Neuron (in vitro differentiated cells): ENCODE data around the gene MRPS6.

Source experiments
- H2AFZ ChIP-seq: one replicate; pipeline ENCODE4 v1.6.1; 2013; ENCODE audit warnings: low read depth, mild to moderate bottlenecking, inconsistent platforms, low read length, moderate library complexity
- H3K27me3 ChIP-seq: one replicate; pipeline ENCODE4 v1.6.1; 2013; ENCODE audit warnings: low read length; ENCODE audit not compliant: insufficient read depth
- H3K36me3 ChIP-seq: one replicate; pipeline ENCODE4 v1.6.1; 2013; ENCODE audit warnings: low read length; ENCODE audit not compliant: insufficient read depth
- H3K4me1 ChIP-seq: one replicate; pipeline ENCODE4 v1.6.1; 2013; ENCODE audit warnings: low read length; ENCODE audit not compliant: insufficient read depth
- H3K4me3 ChIP-seq: 2 replicates; pipeline ENCODE4 v1.5.1; 2013; ENCODE audit warnings: mild to moderate bottlenecking, low read length, moderate library complexity
- H3K9me3 ChIP-seq: one replicate; pipeline ENCODE4 v1.6.1; 2013; ENCODE audit warnings: low read length

The MRPS6 gene

DNA sequence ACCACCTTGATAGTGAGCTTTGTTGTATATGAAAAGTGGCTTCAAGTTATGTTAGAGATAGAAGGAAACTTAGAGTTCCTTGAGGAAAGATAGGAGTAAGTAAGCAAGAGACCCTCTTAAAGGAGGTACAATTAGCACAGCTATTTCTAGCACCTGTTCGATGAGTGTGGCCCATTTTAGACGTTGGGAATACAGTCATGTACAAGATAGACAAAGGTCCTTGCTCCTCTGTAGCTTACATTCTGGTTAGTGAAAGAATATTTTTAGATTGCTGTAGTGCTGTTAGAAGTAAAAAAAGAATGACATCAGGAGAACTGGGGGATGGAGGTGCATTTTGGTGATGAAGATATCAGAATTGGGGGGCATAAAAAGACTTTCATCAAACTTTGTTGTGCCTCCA is 47.5 kb downstream of the MRPS6 start:
- Histone ChIP-seq H3K4me1 (peaks cover 5% of the 10 kb centered on the region), H3K36me3 (peaks cover 3% of the 10 kb centered on the region), H2AFZ (no peak overlapping the region), H3K27me3 (no peaks in the 10 kb centered on the region), H3K4me3 (no peak overlapping the region), H3K9me3 (no peaks in the 10 kb centered on the region)

DNA sequence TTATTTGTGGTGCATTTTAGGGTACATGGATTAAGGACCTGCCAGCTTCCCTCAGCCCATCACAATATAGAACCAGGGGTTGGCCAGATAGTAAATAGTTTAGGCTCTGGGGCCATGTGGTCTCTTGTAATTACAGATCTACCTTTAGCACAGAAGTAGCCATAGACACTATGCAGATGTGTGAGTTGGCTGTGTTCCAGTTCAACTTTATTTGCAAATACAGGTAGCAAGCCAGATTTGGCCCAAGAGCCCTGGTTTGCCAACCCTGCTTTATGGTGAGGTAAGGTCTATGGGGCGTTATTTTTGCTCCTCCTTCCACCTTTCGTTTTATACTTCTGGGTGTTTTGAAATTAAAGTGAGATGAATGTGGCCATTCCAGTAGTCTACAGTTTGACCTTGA is 48.7 kb downstream of the MRPS6 start:
- Histone ChIP-seq H3K27me3 (no peaks in the 10 kb centered on the region), H3K4me1 (peaks cover 17% of the 10 kb centered on the region), H2AFZ (no peak overlapping the region), H3K36me3 (peaks cover 3% of the 10 kb centered on the region), H3K9me3 (no peaks in the 10 kb centered on the region), H3K4me3 (no peak overlapping the region)

DNA sequence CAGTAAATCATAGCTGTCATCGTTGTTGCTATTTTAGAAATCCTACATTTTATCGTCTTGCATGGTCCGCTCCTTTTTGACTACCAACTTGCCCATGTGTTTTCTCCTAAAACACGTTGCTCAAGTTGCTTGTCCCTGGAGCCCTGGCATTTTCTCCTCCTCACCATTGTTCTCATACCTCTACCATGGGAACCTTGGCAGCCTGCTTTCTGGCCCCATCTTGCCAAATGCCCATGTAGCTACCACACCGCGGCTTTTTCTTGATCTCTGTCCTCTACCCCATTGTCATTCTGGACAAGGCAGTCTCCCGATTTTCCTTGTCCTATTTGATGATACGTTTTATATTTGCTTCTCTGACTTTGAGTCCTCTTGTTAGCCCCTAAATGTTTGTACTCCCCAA is 50.2 kb downstream of the MRPS6 start:
- Histone ChIP-seq H3K27me3 (no peaks in the 10 kb centered on the region), H3K4me1 (peaks cover 20% of the 10 kb centered on the region), H3K36me3 (peaks cover 3% of the 10 kb centered on the region), H3K4me3 (no peak overlapping the region), H3K9me3 (no peaks in the 10 kb centered on the region), H2AFZ (no peak overlapping the region)

DNA sequence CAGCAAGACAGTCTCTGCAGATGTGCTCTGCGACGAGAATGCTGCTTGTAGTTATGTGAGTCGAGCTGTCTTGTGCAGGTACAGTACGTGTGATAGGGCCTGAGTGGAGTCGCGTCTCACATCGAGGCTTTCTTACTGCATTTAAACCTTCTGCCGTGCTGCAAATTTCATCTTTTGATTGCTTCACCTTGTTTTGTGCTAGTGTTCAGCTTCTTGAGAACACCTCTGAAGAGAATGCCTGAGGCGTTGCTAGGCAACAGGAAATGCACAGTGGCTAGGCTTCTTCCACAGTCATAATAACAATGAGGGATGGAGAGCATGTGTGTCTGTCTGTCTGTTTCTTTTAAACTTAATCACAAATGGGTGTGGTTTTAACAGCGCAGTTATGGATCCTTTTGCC is 52.9 kb downstream of the MRPS6 start:
- Histone ChIP-seq H3K9me3 (no peaks in the 10 kb centered on the region), H3K27me3 (no peaks in the 10 kb centered on the region), H3K36me3 (peaks cover 3% of the 10 kb centered on the region), H3K4me1 (peaks cover 46% of the 10 kb centered on the region), H3K4me3 (no peak overlapping the region), H2AFZ (no peak overlapping the region)

GRCh38 chr21:34126691-34127090 is 53.3 kb downstream of the MRPS6 start:
- H2AFZ ChIP-seq, result no peak overlapping the region
- H3K4me1 ChIP-seq, result peaks cover 50% of the 10 kb centered on the region
- H3K36me3 ChIP-seq, result peaks cover 3% of the 10 kb centered on the region
- H3K9me3 ChIP-seq, result no peaks in the 10 kb centered on the region
- no peak overlapping the region for H3K4me3 ChIP-seq
- H3K27me3 ChIP-seq, result no peaks in the 10 kb centered on the region

DNA sequence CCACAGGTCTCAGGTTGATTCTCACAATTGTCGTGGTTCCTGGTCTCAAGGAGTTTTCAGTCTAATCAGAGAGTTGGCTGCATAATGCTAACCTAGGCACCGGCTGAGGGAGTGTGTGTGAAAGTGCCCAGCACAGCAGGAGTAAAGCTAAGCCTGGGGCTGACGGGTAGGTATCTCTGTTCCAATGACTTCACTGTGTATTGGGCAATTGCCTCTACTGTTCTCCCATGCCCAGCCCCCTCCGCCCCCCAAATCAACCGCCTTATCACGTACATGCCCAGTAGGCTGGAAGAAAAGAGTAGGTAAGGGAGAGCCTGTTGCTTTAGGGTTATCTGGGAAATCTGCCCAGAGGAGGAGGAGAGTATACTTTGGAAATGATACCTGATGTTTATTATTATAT is 54.7 kb downstream of the MRPS6 start:
- no peaks in the 10 kb centered on the region for H3K27me3 ChIP-seq
- H3K4me3 ChIP-seq, result no peak overlapping the region
- no peak overlapping the region for H2AFZ ChIP-seq
- H3K36me3 ChIP-seq, result peaks cover 3% of the 10 kb centered on the region
- peaks cover 50% of the 10 kb centered on the region for H3K4me1 ChIP-seq
- peaks cover 2% of the 10 kb centered on the region for H3K9me3 ChIP-seq

DNA sequence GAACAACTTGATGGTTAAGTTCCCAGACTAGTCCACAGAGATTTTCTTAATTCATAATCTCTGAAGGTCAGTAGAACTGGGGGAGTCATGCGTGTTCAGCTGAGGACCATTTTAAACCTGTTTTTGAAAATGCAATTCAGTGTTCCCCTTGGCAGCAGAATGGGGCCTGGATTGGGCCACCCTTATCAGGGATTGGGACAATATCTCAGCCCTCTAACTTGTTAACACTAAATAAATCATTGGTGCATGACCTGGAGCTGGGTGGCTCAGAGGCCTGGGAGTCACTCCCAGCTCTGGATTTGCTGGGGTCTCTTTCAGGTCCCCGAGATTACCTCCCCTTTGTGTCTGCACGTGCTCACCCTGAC is 55.3 kb downstream of the MRPS6 start:
- Histone ChIP-seq H3K4me1 (peaks cover 50% of the 10 kb centered on the region), H2AFZ (no peak overlapping the region), H3K4me3 (no peak overlapping the region), H3K9me3 (peaks cover 2% of the 10 kb centered on the region), H3K36me3 (peaks cover 7% of the 10 kb centered on the region), H3K27me3 (no peaks in the 10 kb centered on the region)

- H3K36me3 ChIP-seq, result peaks cover 10% of the 10 kb centered on the region
Measured at GRCh38 chr21:34129039-34129891, 55.9 kb downstream of the MRPS6 start.

DNA sequence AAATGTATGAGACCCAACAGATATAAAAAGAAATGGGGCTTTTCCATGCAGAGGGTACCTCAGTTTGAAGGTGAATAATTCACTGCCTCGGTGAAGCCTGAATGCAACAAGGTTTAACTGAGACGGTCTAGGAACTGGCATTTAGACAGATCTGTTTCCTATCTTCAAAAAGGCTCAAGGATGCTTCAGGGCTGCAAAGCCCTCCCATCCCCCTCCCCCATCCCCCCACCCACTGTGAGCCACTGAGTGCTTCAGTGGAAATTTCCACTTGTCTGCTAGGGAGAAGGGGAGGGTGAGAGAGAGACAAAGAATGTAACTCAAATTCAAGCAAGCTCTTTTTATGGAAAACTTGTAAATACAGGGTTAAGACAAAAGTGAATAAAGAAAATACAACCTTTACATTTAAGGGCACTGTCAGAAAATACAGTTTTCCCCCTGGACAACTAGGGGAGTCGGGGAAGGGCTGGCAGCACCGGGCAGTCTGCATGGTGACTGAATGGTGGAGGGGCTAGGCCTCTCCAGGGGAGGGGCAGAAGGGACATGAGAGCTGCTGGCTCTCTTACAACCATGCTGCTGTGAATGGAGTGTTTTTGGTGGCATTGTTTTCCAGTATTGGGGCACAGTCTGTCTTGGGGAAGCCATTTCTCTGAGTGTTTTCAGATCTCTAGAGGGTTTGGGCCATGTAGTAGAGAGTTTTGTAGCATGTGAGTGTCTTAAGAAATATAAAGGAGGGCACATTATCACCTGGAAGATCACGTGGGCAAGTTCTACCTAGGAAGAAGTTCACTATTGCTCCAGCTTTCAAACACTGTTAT is 56.7 kb downstream of the MRPS6 start:
- no peak overlapping the region for H3K4me3 ChIP-seq
- peaks cover 50% of the 10 kb centered on the region for H3K4me1 ChIP-seq
- H2AFZ ChIP-seq, result no peak overlapping the region

More at GRCh38 chr21:34129039-34129891, 55.9 kb downstream of the MRPS6 start:
- H3K4me3 ChIP-seq, result no peak overlapping the region
- H3K9me3 ChIP-seq, result peaks cover 2% of the 10 kb centered on the region
- no peak overlapping the region for H2AFZ ChIP-seq
- peaks cover 50% of the 10 kb centered on the region for H3K4me1 ChIP-seq
- no peaks in the 10 kb centered on the region for H3K27me3 ChIP-seq

DNA sequence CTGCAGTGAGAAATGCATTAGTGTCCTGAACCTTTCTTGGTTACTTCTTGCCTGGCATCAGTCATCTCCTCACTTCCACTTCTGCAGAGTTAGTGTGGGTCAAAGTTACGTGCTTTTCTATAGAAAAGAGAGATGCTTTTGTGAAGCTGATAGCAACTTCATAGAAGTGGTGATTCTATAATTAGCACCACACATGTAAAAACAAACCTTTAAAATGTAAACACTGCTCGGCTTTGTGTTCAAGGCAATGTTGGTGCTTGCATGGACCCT is 57.3 kb downstream of the MRPS6 start:
- Histone ChIP-seq H3K9me3 (peaks cover 6% of the 10 kb centered on the region), H2AFZ (no peak overlapping the region), H3K36me3 (peaks cover 11% of the 10 kb centered on the region), H3K27me3 (no peaks in the 10 kb centered on the region), H3K4me3 (no peak overlapping the region), H3K4me1 (peaks cover 47% of the 10 kb centered on the region)

More for the DNA sequence above, 56.7 kb downstream of the MRPS6 start:
- Histone ChIP-seq H3K9me3 (peaks cover 2% of the 10 kb centered on the region), H3K36me3 (peaks cover 10% of the 10 kb centered on the region), H3K27me3 (no peaks in the 10 kb centered on the region)

- Histone ChIP-seq H2AFZ (no peak overlapping the region), H3K4me3 (no peak overlapping the region), H3K36me3 (peaks cover 13% of the 10 kb centered on the region), H3K4me1 (peaks cover 38% of the 10 kb centered on the region), H3K27me3 (no peaks in the 10 kb centered on the region), H3K9me3 (peaks cover 9% of the 10 kb centered on the region)
Measured at GRCh38 chr21:34131586-34131985, 58.2 kb downstream of the MRPS6 start.

GRCh38 chr21:34132202-34132601 is 58.8 kb downstream of the MRPS6 start:
- Histone ChIP-seq H2AFZ (no peak overlapping the region), H3K4me3 (no peak overlapping the region), H3K27me3 (no peaks in the 10 kb centered on the region), H3K4me1 (peaks cover 32% of the 10 kb centered on the region), H3K36me3 (peaks cover 13% of the 10 kb centered on the region), H3K9me3 (peaks cover 9% of the 10 kb centered on the region)

DNA sequence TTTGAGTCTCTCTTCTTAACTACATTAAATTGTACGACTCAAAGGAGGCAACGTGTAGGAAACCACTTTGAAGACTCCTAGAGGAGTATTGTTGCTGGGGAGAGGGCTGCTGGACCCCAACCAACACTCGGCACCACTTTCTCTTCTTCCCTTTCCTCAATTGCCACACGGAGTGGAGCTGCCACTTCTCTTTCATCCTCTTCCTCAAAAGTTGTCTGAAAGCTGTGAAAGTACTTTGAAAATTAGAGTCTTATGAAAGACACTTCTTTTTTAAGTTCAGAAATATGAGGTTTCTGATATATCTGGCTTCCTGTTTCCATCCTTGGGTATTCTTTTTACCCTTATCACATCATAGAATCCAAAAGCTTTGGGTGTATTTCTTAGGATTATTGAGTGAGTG is 59.5 kb downstream of the MRPS6 start:
- H3K4me1 ChIP-seq, result peaks cover 30% of the 10 kb centered on the region
- peaks cover 13% of the 10 kb centered on the region for H3K36me3 ChIP-seq
- no peak overlapping the region for H3K4me3 ChIP-seq
- peaks cover 11% of the 10 kb centered on the region for H3K9me3 ChIP-seq
- no peaks in the 10 kb centered on the region for H3K27me3 ChIP-seq
- H2AFZ ChIP-seq, result no peak overlapping the region
